BJ (cell line): Measurements from ENCODE around the gene GADD45G. TPM values are rescaled to one million over a fixed set of nuclear protein-coding genes. Genes with fewer than 3 reads are reported as not detected.

Experiments
- CTCF ChIA-PET: fragments of 350-600 bp; formaldehyde crosslinking; extraction: SDS; loops from one replicate; lab custom pipeline; 2021; ENCODE audit warnings: antibody characterized with exemption, inconsistent platforms; lab: Yijun Ruan, JAX
- POLR2A ChIA-PET: fragments of 300-600 bp; sonication (Branson Sonifier 250); formaldehyde crosslinking; extraction: SDS; loops from one replicate; lab custom pipeline; 2021; ENCODE audit warnings: antibody characterized with exemption; lab: Charles Lee
- DNase-seq: peaks from one replicate; pipeline ENCODE4 v3.0.0-alpha.2; 2011; ENCODE audit warnings: low read depth
- H3K27me3 ChIP-seq: 2 replicates; pipeline ENCODE4 v1.6.0; 2011; ENCODE audit warnings: low read length; ENCODE audit not compliant: control insufficient read depth, insufficient read depth
- H3K36me3 ChIP-seq: 2 replicates; pipeline ENCODE4 v1.5.1; 2011; ENCODE audit warnings: low read length; ENCODE audit not compliant: control insufficient read depth, insufficient read depth
- H3K4me3 ChIP-seq: 2 replicates; pipeline ENCODE4 v1.5.1; 2011; ENCODE audit warnings: low read depth, mild to moderate bottlenecking, control low read depth, low read length
- CTCF ChIP-seq: IDR thresholded peaks from 2 replicates; pipeline ENCODE4 v1.5.1; 2011; ENCODE audit warnings: low read depth, mild to moderate bottlenecking, control low read depth, inconsistent platforms, low read length, moderate library complexity; ENCODE audit not compliant: insufficient read depth
- polyA plus RNA-seq: library from polyadenylated mRNA; depleted of rRNA; stranded (reverse); fragments of >200 nt; gene quantifications from 2 replicates; pipeline ENCODE4 v1.2.3, GENCODE V29; 2011

Gene GADD45G
- polyA plus RNA-seq, 1 experiment: 0.07 TPM

DNA sequence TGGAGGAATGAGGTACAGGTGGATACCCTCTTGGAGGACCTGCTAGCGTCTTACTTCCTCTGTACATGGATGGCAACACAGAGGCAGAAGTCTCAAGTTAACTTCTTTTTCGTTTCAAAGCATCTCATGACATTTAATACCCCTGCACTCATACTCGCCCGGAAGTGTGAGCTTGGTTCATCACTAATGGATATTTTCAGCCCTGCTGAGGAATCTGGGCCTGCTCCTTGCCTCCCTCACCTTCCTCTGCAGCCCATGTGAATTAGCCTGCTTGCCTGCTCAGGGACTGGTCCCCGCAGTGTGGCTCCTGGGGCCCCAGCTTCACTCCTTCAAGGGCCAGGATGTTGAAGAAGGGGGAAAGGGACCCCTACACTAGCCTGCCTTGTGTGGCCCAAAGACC, 34.1 kb downstream of the GADD45G start:
- Histone ChIP-seq H3K4me3 (no peak overlapping the region), H3K27me3 (no peaks in the 10 kb centered on the region), H3K36me3 (no peaks in the 10 kb centered on the region)
- POLR2A ChIA-PET: no interaction called here
- no peak for TF ChIP-seq CTCF
- CTCF ChIA-PET: no interaction called here
- no peak for DNase-seq

GRCh38 chr9:89639367-89639795, 34.6 kb downstream of the GADD45G start:
- no peak for TF ChIP-seq CTCF
- DNase-seq: no peak
- H3K4me3 ChIP-seq: no peak overlapping the region
- H3K27me3 ChIP-seq: no peaks in the 10 kb centered on the region
- ChIA-PET CTCF (no interaction called here), POLR2A (no interaction called here)
- no peaks in the 10 kb centered on the region for H3K36me3 ChIP-seq

DNA sequence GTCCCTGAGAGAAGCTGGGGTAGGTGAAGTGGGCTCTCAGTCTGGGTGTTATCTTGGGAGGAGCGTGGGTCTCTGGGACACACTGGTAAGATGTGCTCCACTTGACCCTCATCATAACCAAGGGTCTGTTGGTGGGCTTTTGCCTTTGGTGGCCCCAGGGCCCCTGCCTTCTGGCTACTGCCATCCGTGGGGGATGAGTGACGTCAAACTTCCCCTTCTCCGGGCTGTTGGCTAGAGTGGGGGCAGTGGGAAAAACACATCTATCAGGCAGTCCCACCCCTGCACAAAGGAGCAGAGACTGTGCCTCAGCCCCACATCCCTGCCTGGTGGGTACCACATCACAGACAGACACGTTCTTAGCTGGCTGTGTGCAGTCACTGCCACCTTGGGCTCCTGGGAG, 35.1 kb downstream of the GADD45G start:
- ChIA-PET CTCF (no interaction called here), POLR2A (no interaction called here)
- DNase-seq: no peak
- no peaks in the 10 kb centered on the region for H3K36me3 ChIP-seq
- no peak overlapping the region for H3K4me3 ChIP-seq
- no peak for TF ChIP-seq CTCF
- H3K27me3 ChIP-seq: no peaks in the 10 kb centered on the region

- no peak for TF ChIP-seq CTCF
- Histone ChIP-seq H3K36me3 (no peaks in the 10 kb centered on the region), H3K27me3 (no peaks in the 10 kb centered on the region), H3K4me3 (no peak overlapping the region)
- ChIA-PET POLR2A (no interaction called here), CTCF (no interaction called here)
- DNase-seq: no peak
Observed at GRCh38 chr9:89640361-89640760, 35.5 kb downstream of the GADD45G start.

GRCh38 chr9:89640801-89641200, 36.0 kb downstream of the GADD45G start:
- H3K36me3 ChIP-seq: no peaks in the 10 kb centered on the region
- no peak for TF ChIP-seq CTCF
- no peak overlapping the region for H3K4me3 ChIP-seq
- DNase-seq: no peak
- POLR2A ChIA-PET: no interaction called here
- no peaks in the 10 kb centered on the region for H3K27me3 ChIP-seq
- CTCF ChIA-PET: no interaction called here
